ELR (cell line): ENCODE data around the gene PDZRN3.

Experiments used
- DNase-seq: peaks from one replicate; pipeline ENCODE4 v3.0.0-alpha.2; 2015; ENCODE audit warnings: low read depth

The PDZRN3 gene

DNA sequence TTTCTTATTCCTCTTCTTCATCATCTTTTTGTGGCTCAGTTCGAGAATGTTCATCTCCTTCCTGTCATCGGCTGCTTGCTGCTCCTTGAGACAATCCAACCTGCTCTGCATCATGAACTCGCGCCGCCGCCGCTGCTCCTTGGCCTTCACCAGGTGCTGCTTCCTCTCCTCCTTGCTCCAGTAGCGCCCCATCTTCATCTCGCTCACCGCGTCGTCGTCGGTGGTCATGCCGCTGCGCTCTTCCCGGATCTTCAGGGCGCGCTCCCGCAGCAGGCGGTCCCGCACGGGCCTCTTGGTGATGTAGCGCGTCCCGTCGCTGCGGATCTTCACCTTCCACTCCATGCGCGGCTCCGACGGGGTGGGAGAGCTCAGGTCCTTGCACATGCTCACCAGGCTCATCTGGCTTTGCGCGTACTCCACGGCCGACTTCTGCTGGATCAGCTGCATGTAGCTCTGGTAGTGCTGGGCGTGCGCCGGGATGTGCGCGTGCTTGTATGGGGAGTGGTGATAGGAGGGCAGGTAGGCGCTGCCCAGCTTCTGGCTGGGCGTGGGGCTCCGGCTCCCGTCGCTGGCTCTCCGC, 241.2 kb downstream of the PDZRN3 start:
- no peak for DNase-seq

DNA sequence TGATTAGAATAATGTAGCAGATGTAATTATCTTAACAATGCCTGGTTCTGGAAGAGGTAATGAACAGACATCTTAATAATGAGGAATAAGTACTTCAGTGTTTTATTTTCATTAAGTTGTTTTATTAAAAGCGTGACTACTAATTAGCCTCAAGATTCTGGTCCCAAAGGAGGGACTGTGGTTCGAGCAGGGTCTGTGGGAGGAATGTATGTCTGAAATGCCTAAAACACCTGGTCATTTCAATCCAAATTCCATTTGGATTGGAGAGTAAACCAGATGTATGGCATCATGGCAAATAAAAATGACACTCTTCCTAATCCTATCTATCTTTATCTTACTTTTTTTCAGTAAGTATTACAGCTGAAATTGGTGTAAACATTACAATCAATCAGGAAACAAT, 243.2 kb downstream of the PDZRN3 start:
- DNase-seq = no peak

DNA sequence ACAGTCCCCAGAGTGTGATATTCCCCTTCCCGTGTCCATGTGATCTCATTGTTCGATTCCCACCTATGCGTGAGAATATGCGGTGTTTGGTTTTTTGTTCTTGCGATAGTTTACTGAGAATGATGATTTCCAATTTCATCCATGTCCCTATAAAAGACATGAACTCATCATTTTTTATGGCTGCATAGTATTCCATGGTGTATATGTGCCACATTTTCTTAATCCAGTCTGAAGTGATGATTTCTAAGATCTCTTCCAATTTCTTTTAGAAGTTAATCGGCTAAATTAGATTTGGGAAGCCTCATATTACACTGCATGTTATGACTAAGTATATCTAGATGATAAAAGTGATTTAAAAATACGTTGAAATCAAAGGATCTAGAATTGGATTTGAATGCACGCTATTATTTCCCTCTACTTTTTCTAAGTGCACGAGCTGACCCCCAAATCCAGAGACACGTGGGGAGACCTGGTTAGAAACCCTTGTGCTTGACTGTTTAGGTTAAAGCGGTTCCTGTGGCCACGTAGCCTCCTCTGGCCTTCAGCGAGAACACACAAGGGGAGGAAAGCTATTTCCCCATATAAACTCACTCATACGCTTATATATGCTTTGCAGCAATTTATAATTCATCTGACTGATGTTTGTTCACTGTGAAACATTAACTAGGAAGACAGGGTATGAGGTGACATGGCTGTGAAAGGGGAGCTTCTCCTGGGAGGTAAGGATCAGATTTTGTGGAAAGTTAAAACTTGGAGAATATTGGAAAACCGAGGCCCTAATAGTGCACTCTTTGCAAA, 243.8 kb downstream of the PDZRN3 start:
- no peak for DNase-seq

DNA sequence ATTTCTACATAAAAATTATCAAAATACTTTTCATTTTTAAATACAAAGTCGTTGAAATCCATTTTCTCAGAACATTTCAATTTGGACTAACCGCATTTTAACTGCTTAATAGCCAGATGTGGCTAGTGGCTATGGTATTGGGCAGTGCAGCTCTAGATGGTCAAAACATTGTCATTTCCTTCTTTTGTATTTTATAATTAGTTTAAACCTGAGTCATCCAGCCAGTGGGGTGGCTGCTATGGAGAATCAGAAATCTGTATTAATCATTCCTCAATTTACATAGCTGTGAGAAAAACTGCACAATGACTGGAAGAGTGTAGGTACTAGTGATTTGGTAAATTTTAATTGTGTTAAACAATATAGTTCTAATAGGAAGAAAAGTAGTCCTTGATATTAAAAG, 245.3 kb downstream of the PDZRN3 start:
- DNase-seq = peak; percentile 4

- DNase-seq = no peak
These were observed 246.5 kb downstream of the PDZRN3 start for GRCh38 chr3:73378207-73378606.

DNA sequence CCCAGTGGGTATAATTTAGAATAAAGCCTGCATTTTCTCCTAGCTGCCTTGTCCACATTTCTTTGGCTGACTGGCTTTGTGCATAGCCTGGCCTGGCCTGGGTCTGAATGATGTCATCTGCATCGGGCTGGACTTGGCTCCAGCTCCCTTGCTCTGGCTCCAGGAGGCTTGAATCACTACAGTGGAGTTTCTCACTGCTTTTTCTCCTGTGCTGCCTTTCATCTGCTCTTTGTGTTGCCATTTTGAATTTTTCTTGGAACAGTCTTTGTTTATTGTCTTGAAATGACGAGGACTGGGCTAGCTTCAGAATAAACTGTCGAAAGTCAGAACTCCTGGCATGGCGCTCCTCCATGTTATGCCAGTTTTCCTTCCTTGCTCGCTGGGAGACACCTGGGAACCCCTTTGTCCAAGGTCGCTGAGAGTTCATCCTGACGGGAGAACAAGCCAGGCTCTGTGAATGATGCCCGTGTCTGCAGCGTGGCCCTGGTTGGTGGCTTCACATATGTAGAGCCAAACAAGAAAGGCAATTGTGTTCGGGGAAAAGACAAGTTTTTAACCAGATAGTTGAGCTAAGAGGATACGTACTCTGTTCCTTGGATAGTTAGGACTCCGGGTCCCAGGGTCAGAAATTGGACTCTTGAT, 258.9 kb downstream of the PDZRN3 start:
- DNase-seq = no peak

DNA sequence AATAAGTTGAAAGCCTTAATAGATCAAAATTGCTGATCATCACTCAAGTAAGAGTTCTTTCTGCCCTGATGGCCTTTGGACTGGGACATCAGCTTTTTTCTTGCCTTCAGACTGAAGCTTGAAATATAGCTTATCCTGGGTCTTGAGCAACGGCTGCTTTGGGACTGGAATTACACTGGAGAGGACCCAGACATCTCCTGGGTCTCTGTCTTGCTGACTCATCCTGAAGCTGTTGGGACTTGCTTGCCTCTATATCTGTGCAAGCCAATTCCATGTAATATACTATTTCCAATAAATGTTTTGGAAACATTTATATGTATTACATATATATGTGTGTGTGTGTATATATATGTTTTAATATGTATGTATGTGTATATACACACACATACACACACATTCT, 260.2 kb downstream of the PDZRN3 start:
- no peak for DNase-seq

DNA sequence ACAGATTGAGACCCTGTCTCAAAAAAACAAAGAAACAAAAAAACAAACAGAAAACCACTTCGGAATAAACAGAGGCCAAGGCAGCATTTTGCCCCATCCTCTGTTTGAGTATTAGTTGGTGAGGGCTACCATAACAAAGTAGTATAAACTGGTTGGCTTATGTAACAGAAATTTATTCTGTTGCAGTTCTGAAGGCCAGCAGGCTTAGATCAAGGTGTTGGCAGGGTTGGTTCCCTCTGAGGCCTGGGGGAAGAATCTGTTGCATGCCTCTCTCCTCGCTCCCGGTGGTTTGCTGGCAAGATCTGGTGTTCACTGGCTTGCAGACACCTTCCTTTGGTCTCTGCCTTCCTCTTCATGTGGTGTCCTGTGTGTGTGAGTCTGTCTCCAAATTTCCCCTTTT, 261.6 kb downstream of the PDZRN3 start:
- DNase-seq = no peak

- no peak for DNase-seq
These were observed 263.1 kb downstream of the PDZRN3 start for GRCh38 chr3:73361591-73361990.

DNA sequence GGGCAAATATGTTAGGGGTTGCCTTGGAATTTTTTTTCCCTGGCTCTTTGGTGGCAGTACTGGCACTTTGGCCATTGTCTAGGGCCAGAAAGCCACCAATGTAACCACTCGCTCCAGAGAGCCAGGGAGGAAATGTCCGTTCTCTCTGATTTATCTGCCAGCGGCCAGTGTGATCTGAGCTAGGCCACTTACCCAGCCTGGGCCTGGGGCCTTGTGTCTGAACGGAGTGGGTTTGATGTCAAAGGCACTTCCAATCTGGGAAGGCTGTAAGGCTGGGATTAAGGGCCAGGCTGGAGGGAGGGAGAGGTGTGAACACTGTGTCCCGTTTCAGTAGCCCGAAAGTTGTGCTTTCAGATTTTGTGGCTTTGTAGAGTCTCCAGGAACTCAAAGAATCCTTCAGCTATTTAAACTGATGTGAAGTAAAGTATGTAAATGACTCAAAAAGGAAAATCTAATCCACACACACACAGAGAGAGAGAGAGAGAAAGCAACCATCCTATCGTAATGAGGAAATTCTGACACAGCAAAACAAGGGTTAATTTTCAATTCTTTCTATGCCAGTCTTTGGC, 271.0 kb downstream of the PDZRN3 start:
- DNase-seq = no peak

- DNase-seq = no peak
These were observed 271.7 kb downstream of the PDZRN3 start for GRCh38 chr3:73352841-73353645.

DNA sequence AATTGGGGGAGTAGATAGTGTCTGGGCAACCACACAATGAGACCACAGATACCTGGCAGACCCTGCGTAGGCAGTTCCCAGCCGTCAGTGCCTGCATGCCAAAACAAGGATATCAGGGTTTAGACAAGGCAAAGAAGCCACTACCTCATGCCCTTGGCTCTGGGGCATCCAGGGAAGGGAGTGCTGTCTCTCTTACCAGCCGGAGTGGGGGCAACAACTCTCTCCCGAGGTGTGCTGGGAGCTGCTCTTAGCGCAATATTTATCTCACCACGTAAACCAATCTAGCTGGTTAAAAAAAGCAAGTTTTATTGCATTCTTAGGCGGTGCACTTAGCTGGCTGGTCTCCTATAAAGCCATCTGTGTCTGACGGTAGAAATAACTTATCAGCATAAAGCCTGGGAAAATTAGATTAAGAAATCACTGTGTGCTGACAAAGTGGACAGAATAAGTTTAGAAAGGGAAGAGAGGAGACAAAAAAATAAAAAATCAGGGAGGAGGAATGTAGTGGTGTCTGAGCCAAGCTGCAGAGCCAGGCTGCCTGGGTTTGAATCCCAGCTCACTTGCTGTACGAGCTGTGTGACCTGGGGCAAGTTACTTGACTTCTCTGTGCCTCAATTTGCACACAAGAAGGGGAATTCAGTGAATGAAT, 273.2 kb downstream of the PDZRN3 start:
- DNase-seq = no peak

GRCh38 chr3:73350996-73351395, 273.7 kb downstream of the PDZRN3 start:
- DNase-seq = no peak

DNA sequence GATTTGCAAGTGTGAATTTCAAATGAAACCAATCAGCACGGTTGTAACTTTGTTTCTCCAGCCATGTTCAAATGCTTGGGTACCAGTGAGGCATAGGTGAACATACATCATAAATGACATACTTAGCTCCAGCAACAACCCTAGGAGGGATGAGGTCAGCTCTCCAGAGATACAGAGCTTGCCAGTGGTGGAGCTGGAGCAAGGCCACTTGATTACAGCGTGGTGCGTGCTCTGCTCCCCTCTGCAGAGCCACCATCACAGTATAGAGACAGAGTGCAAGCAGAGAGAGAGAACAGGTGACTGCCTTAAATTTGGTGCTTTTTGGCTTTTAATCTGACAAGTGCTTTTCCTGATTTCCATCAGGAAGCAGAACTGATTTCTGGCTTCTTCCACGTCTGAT, 275.1 kb downstream of the PDZRN3 start:
- no peak for DNase-seq

DNA sequence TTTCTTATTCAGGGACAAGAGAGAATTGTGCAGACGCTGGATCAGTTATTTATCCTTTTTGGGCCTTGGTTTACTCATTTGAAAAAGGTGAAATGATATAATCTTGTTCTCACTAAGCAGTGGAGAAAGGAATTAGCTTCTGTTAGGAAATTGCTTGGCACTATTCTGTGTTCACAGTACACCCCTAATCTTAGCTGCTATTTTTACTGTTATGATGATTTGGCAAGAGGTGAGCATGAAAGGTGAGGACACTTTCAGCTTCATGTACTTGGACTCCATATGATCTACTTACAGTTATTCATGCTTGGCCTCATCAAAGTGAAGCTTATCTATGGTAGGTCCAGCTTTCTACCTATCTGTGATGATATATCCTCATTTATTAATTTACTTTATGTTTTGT, 282.7 kb downstream of the PDZRN3 start:
- no peak for DNase-seq

- DNase-seq = no peak
These were observed 283.3 kb downstream of the PDZRN3 start for GRCh38 chr3:73341272-73341935.

DNA sequence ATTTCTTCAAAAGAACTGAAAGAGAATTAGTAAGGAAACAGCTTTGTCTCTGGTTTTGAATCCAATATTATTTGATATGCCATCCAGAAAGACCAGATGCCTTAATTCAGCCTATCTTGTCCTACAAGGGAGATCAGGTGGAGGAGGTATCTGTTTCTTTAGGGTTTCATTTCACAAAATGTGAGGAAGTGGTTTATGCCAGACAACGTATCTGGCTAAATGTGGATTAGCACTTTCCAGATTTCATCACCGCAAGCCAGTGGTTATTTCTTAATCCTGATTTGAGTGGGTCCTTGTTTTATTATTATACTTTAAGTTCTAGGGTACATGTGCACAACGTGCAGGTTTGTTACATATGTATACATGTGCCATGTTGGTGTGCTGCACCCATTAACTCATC, 292.2 kb downstream of the PDZRN3 start:
- DNase-seq = no peak
